NCI-H187 (cell line): Measurements from ENCODE around the gene NEDD4L.
"Not testable (repeated sequence)": the region's sequence is repeated elsewhere in the genome, so short reads cannot be mapped to it uniquely, and the experiment has no call there.

Experiments
- DNase-seq, 2 experiments: peaks; one replicate each; lab custom pipeline; 2025; lab: John Stamatoyannopoulos, UW

NEDD4L gene

GRCh38 chr18:58026857-58027256 is 17.2 kb upstream of the NEDD4L start:
- DNase-seq: no peak

DNA sequence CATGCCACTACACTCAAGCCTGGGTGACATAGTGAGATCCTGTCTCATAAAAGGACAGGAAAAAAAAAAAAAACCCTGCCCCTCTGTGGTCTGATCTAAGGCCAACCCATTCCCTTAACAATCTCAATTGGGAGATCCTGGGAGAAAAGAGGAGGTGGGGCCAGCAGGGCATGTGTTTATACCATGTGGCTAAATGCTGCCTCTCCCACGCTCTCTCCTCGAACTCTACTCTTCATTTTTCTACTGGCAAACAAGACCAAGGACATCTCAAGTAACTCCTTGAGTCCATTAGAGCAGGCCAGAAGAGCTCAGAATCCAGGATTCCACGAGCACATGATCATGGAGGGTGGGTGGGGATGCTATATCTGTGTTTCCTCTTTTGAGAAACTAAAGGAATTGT is 16.7 kb upstream of the NEDD4L start:
- DNase-seq: no peak

- no peak for DNase-seq
Observed at GRCh38 chr18:58028109-58028784, 15.8 kb upstream of the NEDD4L start.

DNA sequence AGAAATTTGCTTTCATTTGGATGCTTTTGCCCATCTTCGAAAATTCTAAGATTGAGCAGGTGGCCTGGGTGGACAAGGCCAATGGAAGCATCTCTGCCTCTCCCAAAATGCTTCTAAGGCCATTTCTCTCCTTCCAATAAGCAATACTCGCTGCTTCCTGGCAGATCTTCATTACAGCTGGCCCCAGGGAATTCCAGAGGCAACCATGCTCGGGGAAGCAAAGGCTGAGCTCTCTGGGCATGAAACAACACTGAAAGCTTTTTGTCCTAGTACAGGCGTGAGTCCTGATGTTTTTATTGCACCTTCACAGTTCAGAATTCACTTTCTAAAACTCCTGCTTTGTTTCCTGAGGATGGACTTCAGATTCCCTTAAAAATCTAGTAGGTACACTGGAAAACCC is 11.8 kb upstream of the NEDD4L start:
- DNase-seq: no peak

DNA sequence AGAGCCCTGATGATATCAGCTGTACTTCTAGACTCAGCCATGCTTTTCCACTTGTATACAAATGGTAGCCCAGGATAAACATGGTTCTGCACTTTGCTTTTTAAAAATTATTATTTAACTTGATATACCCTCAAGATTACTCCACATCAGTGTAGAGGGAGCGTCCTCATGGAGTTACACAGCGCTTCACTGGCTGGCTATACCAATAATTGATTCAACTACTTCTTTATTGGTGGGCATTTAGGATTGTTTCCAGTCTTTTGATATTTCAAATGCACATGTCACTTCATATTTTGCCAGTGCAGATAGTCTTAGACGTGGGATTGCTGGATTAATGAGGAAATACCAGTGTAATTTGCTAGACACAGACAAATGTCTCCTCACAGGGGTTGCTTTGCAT is 10.8 kb upstream of the NEDD4L start:
- no peak for DNase-seq

DNA sequence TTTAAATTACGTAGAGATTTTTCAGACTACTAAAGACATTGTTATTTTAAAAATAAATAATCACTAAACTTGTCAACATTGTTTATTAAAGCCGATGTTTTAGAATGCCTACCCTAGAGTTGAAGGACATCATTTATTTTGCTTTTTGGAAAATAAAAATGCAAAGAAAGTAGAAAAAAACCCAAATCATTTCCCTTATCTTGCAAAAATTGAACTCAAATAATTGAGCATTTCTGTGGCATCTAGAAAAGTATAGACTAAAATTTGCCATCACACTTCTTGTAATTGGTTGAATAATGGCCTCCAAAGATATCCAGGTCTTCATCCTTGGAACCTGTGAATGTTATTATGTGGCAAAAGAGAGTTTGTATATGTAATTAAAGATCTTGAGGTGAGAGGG is 9.7 kb upstream of the NEDD4L start:
- no peak for DNase-seq

- DNase-seq: no peak
Observed at GRCh38 chr18:58037163-58037562, 6.9 kb upstream of the NEDD4L start.

GRCh38 chr18:58038063-58038462 is 6.0 kb upstream of the NEDD4L start:
- no peak for DNase-seq

- DNase-seq: no peak
Observed at GRCh38 chr18:58041633-58042032, 2.4 kb upstream of the NEDD4L start.

GRCh38 chr18:58042826-58043490 is 1.1 kb upstream of the NEDD4L start:
- peak in 1 of 2 experiments; percentile 24 for DNase-seq

GRCh38 chr18:58044370-58045241 is 580 bp downstream of the NEDD4L start:
- DNase-seq: peak; percentile 4 to 42

DNA sequence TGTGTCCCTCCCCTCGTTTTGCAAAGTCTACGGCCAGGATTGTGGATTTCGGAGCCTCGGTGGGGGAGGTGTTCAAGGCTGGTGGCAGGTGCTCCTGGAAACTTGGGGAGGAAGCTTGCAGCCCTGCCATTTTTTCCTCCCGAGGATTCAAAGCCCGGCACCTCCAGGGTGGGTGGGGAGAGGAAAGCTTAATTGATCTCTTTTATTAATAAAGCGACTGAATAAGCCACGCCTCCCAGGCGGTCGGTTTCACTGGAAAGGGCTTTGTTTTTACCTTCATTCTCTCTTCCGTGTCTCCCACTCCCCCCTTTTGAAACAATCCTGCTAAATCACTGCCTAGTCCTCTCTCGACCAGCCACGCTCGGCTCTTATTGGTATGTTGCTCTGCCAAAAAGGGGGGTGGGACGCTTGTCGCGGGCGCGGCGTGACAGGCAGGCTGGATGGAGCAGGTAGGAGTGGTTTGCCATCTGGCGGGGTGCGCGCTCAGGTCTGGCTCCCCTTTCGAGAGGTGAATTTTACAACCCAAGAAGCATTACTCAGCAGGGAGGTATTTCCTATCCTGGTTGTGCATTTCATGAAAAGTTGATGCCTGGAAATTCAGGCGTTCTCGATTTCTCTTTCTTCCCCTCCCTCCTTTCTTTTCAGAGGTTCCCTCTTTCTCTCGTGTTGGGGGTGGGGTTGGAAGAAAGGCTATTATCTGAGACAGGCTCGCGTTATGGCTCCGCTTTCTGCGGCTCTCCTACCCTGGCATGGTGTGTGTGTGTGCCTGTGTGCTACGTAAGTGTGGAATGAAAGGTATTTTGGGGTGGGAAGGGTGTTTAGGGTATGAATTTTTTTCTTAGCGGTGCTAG is 1.4 kb downstream of the NEDD4L start:
- DNase-seq: peak; percentile 44 to 72

GRCh38 chr18:58046093-58046793 is 2.2 kb downstream of the NEDD4L start:
- DNase-seq: no peak

GRCh38 chr18:58046794-58047555 is 2.9 kb downstream of the NEDD4L start:
- DNase-seq: no peak

GRCh38 chr18:58047556-58047882 is 3.5 kb downstream of the NEDD4L start:
- DNase-seq: no peak

DNA sequence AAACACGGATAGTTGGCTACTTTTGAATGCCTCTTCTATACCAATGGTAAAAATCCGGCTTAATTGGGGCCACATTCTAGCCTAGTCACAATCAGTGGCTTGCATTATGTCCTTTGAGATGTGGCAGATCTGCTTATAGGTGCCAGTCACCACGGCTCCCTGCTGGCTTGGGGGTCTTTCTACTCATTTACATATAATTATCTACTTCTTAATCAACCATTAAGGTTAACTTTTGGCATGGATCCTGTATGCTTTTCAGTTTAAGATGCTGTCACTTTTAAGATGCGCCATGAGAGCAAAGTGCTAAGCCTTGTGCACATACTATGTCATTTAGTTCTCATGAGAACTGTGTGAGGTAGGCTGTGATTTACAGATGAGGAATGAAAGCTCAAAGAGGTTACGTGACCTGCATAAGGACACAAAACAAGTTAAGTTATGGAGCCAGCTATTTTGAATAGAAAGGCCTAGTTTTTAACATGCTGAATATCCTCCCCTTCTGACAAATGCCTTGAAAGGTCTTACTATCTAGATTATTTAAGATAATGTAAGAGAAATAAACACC is 4.1 kb downstream of the NEDD4L start:
- no peak for DNase-seq

- peak; percentile 3 to 4 for DNase-seq
Observed at GRCh38 chr18:58049000-58049688, 5.1 kb downstream of the NEDD4L start.

GRCh38 chr18:58050963-58051362 is 6.9 kb downstream of the NEDD4L start:
- DNase-seq: not testable (repeated sequence)

GRCh38 chr18:58051765-58052460 is 7.9 kb downstream of the NEDD4L start:
- DNase-seq: no peak
